Activated T-helper 1 cell treated with Interleukin-2 at 50 U/mL for 16 hours (primary cell): ENCODE results near the gene RETREG2.

Experiments used
- DNase-seq: peaks from one replicate; pipeline ENCODE4 v3.0.0-alpha.2; 2020; ENCODE audit warnings: low read depth

The RETREG2 gene

DNA sequence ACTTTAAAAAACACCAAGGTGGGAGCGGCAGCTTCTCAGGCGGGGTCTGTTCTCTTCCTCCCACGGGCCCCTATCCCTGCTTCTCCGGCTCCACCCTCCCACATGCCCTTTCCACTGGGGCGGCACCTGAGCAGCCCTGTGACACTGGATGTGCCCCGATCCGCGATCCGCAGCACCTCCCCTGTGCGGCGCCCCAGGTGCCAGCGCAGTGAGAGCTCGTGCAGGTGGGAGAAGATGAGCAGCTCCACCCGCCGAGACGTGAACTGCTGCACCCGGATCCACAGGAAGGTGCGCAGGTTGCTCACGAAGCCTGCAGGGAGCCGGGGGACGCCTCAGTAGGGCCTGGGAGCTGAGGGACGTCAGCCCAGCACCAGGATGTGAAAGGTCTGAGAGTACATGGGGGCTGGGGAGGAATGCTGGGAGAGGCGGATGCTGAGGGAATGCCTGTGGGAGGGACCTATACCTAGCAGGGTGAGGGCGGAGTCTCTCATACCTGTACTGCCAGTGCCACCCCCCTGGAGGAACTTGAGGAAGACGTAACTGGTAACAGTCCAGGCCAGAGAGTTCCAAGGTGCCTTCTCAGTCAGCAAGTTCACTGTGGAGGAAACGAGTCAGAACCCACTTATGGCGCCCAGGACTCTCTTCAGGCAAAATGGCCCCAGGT lies 37.9 kb downstream of the RETREG2 start:
- no peak for DNase-seq

GRCh38 chr2:219216535-219216915 lies 38.5 kb downstream of the RETREG2 start:
- no peak for DNase-seq

GRCh38 chr2:219218217-219218731 lies 40.2 kb downstream of the RETREG2 start:
- DNase-seq, result no peak

DNA sequence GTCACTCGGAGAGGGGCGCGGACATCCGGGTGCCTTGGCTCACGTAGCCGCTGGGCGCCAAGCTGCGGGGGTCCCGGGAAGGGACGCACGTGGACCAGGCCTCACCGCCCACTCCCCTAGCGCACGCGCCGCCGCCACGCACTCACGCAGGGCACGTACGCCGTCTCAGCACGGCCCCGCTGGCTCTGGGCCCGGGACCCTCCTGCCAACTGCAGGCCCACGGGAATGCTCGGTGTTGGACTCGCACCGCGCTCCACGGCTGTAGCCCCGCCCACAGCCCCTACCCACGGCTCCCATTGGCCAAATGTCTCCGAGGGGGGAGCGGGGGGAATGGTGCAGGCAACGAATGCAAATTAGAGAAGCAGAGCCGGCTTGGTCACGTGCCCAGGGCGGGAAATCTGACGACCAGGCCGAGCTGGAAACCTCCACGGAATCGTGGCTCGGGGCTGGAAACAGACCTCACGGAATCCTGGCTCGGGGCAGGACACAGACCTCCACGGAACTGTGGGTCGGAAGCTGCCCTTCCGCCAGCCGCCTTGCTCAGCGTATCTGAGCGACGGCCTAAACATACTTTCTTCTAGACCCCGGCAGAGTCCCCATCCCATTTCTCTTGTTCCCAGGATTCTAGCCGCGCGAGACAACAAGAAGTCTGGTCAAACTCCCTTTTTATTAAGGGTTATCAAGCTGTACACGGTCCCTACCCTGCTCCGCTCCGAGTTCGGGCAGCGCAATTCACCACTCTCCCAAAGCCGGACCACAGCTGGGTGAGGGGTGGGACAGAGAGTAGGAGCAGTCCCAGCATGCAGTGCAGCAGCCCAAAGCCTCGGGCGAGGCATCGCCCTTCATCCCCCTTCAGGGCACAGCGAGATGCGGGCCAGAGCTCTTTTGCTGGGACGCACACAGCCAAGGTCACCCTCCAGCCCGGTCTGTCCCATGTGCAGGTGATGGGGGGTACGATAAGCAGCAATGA lies 40.9 kb downstream of the RETREG2 start, which contains the start of gene ABCB6:
TSS of gene ABCB6 (minus strand) at position 227 of the 970 bp plus-strand sequence. CDS start 285 bp downstream, outside the sequence.
- peak; percentile 76 for DNase-seq

- no peak for DNase-seq
These were observed 41.9 kb downstream of the RETREG2 start for GRCh38 chr2:219219784-219220532.

- DNase-seq, result no peak
These were observed 42.8 kb downstream of the RETREG2 start for GRCh38 chr2:219220652-219221402.

DNA sequence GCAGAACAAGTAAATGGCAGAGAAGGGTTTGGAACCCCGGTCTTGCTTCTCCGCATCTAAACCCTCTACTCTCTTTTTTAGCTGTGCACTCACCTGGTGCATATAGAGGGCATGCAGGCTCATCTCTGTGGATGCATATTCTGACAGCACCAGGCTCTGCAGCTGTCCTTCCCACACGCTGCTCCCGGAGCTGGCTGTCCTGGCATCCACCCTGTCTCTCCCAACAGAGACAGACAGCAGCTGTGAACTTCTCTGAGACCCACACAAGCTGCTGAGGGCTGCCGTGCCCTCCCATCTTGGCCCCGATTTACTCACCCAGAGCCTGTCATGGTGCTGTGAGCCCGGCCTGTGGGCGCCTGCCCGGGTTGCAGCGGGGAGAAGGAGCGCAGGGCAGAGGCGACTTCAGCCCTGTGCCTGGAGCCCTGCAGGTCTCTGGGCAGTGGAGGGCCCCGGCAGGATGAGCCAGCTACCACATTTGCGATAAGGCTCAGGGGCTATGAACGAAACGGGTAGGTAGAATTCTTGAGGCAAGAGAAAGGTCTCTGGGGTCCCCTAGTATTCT lies 44.0 kb downstream of the RETREG2 start:
- no peak for DNase-seq

- no peak for DNase-seq
These were observed 45.9 kb downstream of the RETREG2 start for GRCh38 chr2:219223831-219224610.

DNA sequence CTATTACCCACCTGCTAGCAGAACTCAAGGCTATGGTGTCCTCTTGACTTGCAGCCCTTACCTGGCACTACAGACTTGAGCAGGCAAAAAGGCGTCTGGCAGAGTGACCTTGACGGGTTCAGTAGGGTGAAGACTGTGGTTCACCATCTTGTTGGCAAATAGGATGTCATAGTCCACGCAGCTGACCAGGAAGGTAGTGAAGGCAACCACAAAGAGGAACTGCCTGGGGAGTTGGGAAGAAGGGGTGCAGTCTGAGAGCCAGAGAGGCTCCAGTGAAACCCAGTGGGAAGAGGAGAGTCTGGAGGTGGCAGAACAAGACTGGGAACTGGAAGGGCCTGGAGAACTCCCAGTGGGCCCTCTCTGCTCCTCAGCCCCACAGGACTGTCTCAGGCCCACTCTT lies 47.3 kb downstream of the RETREG2 start:
- no peak for DNase-seq

DNA sequence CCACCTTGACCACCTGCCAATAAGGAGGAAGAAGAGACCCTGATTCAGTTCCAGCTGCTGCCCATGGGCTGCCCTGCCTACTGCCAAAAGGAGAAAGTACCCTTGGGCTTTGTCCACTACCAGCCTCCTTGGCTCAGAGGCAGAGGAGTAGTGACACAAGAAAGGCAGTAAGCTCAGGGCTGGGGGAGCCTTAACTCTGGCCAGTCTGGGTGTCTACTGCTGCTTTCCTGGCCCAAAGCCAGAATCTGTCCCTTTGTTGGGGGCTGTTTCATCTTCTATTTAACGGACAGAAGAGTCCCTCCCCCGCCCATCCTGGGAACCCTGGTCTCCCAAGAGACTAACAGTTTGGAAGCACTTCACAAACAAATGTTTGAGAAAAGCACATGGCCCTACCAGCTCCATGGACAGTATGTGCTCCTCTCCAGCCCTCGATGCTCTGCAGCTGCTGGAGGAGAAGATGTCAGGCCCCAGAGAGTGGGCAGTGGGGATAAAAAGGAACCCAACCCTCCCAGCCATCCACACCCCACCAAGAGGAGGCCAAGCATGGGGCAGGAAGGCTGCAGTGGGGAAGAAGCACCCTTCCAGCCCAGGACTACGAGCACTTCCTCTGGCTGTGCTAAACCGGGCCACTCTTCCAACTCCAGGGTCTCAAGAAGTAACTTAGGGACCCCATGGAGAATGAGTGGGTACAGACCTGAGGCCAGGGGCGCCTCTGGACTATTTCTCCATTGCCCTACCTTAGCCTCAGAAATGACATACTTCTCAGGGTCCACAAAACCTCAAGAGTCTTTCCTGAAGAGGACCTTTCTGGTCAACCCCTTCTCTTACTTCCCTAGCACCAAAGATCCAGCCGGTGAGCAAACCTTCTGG lies 50.2 kb downstream of the RETREG2 start:
- no peak for DNase-seq

DNA sequence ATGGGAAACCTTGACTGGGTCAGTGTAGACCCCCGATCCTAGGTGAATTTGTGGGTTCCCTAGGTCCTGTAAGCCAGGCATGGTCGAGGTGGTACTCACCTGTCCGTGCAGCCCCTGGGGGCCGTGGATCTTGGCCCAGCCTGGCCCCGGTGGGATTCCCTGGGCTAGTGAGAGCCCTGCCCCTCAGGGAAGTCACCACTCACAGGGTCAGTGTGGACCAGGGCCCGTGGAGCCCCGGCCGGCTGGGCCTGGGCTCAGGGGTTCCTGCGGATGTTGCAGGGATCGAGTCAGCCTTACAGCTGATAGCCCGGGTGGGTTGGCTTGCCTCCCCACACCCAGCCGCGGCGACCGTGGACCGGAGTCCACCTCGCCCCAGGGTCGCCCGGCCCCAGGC lies 50.8 kb downstream of the RETREG2 start:
- no peak for DNase-seq

- DNase-seq, result peak; percentile 96
These were observed 51.4 kb downstream of the RETREG2 start, which contains the start of the genes ANKZF1 and ATG9A for GRCh38 chr2:219229305-219230058. ANKZF1 (plus strand) TSS chr2:219229806; CDS start chr2:219230258, 452 bp downstream. ATG9A (minus strand) TSS chr2:219229636; CDS start chr2:219228024, 1,612 bp downstream.

- no peak for DNase-seq
These were observed 52.0 kb downstream of the RETREG2 start for GRCh38 chr2:219230059-219230540.

DNA sequence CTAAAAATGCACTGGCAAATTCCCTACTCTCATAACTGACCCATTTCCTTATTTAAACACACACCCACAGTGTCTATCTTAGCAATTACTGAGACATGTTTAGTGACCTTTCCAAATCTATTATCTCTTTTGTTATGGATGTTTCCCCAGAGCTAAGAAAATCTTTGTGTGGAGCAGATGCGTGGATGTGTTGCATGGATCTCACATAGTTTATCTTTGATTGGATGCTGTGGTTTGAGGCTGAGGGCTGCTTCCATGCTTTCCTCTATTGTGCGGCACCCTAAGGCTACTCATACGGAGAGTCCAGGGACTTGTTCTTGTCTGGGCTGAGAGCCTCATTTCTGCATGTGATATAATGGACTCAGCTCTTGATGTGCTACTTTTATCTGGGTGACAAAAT lies 56.3 kb downstream of the RETREG2 start:
- no peak for DNase-seq
